NB4 (cell line): Measurements from ENCODE around the gene MBD5.

ENCODE experiments used
- CTCF ChIP-seq: IDR thresholded peaks from one replicate; pipeline ENCODE4 v1.5.1; 2012; ENCODE audit warnings: low read depth, low read length
- MAX ChIP-seq: IDR thresholded peaks from 2 replicates; pipeline ENCODE4 v1.6.1; 2011; ENCODE audit warnings: low read depth, low read length
- MYC ChIP-seq: IDR thresholded peaks from 2 replicates; pipeline ENCODE4 v1.6.1; 2011; ENCODE audit warnings: low read depth, low read length
- POLR2A ChIP-seq: IDR thresholded peaks from 2 replicates; pipeline ENCODE4 v1.6.1; 2011; ENCODE audit warnings: mild to moderate bottlenecking; ENCODE audit not compliant: insufficient read length; ENCODE audit errors: extremely low read depth

- no peak for TF ChIP-seq CTCF
- TF ChIP-seq POLR2A: no peak
- TF ChIP-seq MAX: no peak
- no peak for TF ChIP-seq MYC
Measured at GRCh38 chr2:148302526-148302925, 281.6 kb downstream of the MBD5 start.
